AG08395 (cell line): ENCODE results near the gene UGT1A7.

Experiments used
- DNase-seq: peaks from one replicate; pipeline ENCODE4 v3.0.0; 2012; ENCODE audit warnings: mixed read lengths, low spot score

Gene UGT1A7

DNA sequence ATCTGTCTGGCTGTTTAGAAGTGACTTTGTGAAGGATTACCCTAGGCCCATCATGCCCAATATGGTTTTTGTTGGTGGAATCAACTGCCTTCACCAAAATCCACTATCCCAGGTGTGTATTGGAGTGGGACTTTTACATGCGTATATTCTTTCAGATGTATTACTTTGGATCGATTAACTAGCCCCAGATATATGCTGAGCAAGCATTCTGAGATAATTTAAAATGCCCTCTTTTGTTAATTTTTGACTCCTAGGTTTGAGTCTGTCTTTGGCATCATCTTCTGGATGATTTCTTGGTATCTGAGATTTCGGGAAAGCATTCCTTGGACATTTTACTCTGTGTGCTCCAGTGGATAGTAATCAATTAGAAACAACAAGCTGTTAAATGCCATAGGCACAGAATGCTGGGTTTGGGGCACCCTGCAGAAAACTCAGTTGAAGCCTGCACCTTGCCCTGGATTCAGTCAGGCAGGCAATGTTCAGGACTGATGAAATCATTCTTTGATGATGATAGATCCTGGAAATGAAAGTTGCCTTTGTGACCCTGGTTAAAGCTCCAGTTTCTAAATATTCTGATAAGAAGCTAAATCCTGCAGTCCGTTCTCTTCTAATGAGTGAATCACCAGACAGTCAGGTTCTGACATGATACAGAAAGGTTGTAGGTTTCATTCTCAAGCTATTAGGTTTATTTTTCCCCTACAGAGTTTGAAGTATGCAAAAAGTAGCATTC lies 79.5 kb downstream of the UGT1A7 start:
- no peak for DNase-seq

DNA sequence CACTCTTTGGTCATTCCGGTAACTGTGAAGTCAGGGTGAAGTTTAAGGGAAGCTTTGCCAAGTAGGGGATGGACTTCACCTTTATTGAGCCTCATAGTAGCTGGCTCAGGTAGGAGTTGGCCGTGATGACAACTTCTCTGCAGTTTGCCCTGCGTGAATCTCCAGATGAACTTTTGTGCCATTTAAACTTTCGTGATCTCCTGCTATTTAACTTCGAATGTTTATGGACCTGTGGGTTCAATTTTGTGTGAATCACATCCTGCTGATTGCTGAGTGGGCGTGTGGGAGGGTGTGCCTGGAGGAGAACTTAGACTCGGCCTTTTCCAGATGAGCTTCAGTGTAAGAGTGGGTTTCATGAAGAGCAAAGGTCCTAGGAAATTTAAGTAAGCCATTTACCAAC lies 82.6 kb downstream of the UGT1A7 start:
- DNase-seq: peak; percentile 18

DNA sequence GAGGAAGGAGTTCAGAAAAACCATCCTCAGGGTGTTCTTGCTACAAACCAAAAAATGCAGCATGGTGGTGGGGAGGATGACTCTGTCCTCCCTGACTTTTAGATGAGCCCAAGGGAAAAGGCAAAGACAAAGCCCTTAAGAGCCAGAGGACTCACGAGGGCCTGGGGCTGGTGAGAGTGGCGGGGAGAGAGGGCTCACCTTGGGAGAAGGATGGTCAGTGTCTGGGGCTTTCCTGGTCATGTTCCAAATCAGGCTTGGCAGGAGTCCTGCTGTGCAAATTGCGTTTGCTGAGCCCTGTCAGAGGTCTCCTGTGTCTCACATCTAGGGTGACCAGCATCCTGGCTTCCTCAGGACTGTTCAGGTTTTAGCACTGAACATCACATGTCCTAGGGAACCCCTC lies 83.1 kb downstream of the UGT1A7 start:
- DNase-seq: no peak

DNA sequence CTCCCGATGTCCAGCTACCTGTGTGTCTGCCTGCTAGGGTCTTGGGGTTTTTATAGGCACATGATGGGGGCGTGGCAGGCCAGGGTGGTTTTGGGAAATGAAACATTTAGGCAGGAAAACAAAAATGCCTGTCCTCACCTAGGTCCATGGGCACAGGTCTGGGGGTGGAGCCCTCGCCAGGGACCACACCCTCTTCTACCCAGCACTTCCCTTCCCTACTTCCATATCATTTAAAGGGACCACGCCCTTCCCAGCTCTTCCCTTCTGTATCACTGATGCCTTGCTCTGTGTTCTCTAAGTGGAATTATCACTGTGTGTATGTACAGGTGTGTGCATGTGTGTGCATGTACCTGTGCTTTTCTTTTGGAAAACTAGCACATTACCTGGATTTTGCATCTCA lies 84.7 kb downstream of the UGT1A7 start:
- no peak for DNase-seq

DNA sequence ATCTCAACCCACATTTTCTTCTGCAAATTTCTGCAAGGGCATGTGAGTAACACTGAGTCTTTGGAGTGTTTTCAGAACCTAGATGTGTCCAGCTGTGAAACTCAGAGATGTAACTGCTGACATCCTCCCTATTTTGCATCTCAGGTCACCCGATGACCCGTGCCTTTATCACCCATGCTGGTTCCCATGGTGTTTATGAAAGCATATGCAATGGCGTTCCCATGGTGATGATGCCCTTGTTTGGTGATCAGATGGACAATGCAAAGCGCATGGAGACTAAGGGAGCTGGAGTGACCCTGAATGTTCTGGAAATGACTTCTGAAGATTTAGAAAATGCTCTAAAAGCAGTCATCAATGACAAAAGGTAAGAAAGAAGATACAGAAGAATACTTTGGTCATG lies 86.4 kb downstream of the UGT1A7 start:
- no peak for DNase-seq

DNA sequence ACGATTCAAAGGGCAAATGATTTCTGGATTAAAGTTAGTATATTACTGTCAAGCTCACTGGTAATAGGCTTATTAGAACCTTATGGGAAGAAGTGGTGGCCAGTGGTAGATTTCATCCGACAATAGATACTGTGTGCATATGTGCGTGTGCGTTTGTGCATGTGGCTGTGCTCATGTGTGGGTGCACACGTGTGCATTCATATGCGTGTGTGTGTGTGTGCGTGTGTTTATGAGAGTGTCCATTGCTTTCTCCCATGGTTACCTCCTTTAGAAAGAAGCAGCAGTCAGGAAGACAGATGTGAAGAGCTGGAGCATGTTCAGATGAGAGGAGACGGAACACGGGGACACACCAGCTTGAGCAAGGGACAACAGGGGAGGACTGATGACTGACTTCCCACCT lies 87.6 kb downstream of the UGT1A7 start:
- DNase-seq: no peak

DNA sequence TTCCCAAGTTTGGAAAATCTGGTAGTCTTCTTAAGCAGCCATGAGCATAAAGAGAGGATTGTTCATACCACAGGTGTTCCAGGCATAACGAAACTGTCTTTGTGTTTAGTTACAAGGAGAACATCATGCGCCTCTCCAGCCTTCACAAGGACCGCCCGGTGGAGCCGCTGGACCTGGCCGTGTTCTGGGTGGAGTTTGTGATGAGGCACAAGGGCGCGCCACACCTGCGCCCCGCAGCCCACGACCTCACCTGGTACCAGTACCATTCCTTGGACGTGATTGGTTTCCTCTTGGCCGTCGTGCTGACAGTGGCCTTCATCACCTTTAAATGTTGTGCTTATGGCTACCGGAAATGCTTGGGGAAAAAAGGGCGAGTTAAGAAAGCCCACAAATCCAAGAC lies 90.5 kb downstream of the UGT1A7 start:
- no peak for DNase-seq

DNA sequence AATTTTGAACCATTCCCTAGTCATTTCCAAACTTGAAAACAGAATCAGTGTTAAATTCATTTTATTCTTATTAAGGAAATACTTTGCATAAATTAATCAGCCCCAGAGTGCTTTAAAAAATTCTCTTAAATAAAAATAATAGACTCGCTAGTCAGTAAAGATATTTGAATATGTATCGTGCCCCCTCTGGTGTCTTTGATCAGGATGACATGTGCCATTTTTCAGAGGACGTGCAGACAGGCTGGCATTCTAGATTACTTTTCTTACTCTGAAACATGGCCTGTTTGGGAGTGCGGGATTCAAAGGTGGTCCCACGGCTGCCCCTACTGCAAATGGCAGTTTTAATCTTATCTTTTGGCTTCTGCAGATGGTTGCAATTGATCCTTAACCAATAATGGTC lies 90.9 kb downstream of the UGT1A7 start:
- DNase-seq: no peak

DNA sequence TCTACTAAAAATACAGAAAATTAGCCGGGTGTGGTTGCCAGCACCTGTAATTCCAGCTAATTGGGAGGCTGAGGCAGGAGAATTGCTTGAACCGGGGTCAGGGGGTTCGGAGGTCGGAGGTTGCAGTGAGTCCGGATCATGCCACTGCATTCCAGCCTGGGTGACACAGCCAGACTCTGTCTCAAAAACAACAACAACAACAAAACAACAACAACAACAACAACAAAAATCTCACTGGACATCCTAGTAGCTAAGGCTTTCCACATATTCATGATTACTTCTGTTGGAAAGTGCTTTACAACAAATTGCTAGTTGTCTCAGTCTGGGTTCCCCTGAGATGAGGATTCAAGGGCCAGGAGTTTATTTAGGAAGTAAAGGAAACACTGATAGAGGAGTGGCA lies 92.2 kb downstream of the UGT1A7 start:
- DNase-seq: no peak

DNA sequence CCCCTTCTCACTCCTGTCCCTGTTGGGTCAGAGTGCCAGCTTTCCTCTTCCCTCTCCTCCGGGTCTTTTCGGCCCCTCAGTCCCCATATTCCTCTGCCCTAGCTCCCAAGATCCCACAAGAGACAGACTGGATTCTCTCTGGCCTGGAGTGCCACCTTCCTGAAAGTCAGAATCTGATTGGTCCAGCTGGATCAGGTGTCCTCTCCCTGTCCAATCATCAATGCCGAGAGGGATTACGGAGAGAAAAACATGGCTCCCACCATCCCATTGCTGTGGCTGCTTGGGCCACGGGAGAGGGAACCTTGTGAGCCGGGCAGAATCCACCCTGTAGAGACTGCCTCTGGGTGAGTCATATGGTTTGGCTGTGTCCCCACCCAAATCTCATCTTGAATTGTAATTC lies 93.7 kb downstream of the UGT1A7 start:
- DNase-seq: no peak

DNA sequence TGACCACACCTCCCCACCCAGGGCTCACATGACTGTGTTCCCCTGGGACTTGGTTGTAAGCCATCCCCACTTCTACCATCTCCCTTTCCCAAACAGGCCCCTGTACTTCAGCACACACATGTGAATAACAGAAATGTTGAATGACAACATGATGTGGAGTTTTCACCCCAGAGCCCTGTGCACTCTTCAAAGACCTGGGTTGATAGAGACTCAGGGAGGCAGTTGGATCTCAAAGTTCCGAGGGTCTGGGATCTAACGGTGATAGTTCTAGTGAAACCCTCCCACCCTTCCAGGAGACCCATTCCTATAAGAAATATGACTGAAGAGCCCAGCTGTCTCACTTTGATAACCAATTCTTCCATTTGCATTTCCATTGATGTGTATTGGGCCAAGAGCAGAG lies 96.3 kb downstream of the UGT1A7 start, which contains the start of gene MROH2A:
MROH2A (plus strand) TSS at position 301 of the 400 bp plus-strand sequence. CDS start 1,029 bp downstream, outside the sequence.
- no peak for DNase-seq

DNA sequence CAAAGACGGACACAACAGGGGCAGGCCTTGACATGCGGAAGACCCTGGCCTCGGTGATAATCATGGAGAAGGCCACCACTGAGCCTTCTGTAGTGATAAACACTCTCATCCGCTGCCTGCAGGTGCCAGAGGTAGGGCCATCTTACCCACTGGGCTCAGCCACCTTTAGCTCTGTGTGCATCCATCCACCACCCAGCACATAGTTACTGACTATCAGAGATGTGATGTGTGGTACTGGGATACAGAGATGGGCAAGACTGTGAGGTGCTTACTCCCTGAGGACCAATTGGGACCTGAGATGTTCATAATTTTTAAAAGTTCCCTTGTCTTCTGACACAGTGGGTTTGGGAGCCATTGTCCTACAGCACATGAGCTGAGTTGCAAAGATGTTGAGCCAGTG lies 98.0 kb downstream of the UGT1A7 start:
- DNase-seq: no peak

DNA sequence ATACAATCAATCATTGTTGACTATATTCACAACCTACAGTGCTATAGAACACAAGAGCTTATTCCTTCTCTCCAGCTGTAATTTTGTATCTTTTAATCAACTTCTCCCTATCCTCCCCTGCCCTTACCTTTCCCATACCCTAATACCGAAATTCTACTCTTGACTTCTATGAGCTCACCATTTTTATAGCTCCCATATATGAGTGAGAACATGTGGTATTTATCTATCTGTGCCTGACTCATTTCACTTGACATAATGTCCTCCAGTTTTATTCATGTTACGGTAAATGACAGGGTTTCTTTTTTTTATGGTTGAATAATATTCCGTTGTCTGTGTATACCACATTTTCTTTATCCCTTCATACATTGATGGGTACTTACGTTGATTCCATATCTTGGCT lies 99.1 kb downstream of the UGT1A7 start:
- DNase-seq: no peak

DNA sequence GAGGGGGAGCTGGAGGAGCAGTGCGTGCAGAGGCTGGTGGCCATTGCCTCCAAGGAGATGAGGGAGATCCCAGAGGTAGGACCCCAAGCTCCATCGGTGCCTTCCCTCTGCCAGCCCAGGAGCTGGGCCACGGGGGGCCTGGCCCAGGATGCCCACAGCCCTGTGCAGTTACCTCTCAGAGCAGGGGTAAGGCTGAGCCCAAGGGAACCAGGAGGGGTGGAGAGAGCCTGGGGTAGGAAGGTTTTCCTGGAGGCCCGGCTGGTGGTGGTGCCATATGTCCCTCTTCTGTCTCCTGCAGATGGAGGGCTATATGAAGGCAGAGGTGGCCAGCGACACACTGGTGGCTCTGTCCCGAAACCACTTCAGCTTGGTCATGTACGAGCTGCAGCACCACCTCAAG lies 107.9 kb downstream of the UGT1A7 start:
- DNase-seq: no peak

DNA sequence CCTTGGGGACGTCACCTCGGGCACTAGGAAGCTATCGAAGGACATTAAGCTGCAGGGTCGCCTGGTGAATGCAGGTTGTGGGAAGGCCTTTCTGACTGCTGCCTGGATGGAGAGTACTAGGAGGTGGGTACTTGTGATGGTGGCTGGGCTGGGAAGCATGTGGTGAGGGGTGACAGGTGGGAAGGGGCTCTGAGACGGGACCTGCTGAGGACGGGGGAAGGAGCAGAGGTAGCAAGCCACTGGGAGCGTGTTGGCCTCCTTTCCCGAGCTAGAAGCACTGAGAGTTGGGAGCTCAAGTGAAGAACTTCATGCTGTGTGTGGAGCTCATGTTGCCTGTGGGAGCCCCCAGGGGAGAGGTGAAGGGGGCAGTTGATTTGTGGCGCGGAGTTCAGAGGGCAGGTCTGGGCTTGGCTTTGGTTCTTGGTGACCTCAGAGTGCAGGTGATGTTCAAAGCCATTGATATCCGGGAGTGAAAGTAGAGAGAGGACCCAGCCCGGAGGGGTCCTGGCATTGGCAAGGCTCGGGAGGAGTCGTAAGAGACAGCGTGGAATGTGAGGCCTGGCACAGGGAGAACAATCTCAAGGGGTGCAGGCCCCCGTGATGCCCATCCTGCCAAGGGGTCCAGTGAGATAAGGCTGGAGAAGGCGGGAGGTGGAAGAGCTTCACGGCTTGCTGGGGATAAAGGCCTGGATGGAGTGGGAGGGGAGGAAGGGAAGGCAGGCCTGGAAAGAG lies 109.6 kb downstream of the UGT1A7 start:
- no peak for DNase-seq

DNA sequence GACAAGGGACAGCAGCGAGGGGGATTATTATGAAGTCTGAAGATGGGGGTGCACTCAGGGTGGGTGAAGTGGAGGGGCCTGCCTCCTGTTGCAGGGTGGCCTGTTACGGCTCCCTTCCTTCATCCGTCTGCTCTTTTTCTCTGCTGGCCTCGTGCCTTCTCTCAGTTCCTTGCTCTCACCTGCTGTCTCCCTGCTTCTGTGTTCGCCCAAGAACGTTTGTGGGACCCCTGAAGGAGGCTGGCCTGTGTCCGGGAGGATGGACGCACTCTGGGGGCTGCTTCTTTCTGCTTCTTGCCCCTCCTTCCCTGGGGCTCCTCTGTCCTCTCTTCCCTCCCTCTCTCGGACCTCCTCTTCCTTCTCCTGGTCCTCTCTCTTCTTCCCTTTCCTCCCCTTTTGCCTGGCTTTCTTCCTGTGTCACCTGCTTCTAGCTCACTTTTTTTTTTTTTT lies 110.2 kb downstream of the UGT1A7 start:
- no peak for DNase-seq

DNA sequence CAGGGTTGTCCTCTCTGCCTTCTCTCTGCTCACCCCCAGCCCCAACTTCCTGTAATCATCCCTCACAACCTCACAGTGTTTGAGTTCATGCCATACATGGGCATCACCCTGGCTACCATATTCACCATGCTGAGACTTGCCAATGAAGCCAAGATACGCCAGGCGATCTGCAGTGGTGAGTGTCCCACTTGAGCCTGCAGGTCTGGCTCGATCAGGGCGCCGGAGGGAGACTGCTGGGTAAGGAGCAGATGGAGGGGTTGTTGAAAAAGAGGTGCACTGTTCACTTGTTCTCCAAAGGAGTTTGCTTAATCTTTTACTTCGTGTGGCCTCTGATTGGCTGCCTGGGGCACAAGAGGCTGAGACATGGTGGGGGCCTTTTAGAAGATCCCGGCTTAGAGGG lies 111.0 kb downstream of the UGT1A7 start:
- no peak for DNase-seq

DNA sequence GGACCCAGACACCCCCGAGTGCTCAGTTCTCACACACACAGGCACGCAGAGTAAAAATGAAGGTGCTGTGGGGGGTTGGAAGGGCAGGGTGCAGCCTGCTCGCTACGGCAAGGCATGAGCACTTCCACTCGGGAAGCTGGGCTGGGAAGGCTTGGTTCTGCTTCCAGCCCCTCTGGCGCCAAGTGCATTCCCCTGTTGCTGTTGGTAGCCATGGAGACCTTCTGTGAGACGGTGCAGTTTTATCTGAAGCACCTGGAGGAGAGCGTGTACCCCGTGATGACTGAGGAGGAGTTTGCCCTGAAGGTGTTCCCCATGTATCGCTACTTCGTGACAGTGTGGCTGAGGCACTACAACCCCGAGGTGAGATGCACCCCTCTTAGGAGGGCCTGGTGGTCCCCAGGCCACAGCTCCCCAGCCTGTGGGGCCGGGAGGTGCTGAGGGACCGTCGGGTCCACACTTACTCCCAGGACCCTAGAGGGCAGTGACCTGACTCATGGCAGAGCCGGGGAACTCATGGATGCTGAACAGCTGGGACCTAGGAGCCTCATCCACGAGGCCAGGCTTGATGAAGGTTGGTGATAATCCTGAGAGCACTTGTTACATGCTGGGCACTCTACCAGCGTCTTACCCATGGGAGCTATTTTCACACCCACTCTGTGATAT lies 111.9 kb downstream of the UGT1A7 start:
- no peak for DNase-seq

DNA sequence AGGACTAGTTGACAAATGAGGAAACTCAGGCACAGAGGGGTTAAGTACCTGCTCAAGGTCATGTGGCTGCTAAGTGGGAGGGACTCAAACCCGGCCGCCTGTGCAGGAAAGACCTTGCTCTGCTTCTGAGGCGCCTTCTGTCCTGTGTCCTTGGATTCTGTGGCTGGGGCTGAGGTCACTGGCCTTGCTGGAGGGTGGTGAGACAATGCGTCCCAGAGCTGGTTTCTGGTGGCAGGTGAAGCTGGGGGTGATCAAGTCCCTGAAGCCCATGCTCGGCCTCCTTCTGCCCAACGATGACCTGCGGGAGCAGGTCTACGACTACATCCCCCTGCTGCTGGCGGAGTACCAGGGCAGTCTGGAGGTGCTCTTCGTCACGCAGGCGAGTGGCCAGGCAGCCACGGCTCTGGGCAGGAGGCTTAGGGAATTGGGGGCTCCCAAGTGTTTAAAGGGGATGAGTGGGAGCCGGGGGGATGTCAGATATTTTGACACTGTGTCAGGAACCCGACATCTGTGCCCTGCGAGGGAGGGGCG lies 112.5 kb downstream of the UGT1A7 start:
- no peak for DNase-seq

DNA sequence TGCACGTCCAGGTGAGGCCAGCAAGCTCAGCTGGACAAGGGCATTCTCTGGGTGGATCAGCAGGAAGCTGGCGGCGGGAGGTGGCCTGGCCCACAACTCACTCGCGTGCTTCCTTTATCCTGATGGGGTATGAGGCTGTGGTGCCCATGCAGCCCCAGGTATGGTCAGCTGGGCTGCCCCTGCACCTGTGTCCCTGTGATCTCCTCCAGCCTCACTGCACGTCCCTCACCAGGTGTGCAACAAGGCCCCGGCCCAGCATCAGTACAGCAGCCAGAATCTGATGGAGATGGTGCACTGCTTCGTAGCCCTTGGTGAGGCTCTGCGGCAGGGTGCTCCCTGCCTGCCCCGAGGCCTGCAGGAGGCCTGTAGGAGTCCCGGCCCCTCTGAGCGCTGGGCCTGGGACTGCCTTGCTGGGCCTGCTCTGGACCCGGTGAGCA lies 114.1 kb downstream of the UGT1A7 start:
- no peak for DNase-seq

DNA sequence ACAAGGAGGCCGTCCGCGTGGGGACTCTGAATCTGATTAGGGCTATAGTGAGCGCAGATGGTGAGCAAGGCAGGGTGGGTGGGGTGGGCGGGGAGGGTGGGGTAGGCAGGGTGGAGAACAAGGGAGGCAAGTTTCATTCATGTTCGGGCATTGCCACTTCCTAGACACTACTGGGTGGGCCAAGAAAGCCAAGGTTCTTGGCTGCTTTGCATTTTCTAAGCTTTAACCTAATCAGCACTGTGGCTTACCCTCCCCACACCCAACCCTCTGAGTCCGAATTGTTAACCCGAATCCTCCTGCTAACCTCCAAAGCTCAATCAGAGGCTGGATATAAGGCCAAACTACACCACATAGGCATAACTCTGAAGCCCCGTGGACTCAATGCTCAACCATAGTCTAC lies 114.6 kb downstream of the UGT1A7 start:
- DNase-seq: no peak

DNA sequence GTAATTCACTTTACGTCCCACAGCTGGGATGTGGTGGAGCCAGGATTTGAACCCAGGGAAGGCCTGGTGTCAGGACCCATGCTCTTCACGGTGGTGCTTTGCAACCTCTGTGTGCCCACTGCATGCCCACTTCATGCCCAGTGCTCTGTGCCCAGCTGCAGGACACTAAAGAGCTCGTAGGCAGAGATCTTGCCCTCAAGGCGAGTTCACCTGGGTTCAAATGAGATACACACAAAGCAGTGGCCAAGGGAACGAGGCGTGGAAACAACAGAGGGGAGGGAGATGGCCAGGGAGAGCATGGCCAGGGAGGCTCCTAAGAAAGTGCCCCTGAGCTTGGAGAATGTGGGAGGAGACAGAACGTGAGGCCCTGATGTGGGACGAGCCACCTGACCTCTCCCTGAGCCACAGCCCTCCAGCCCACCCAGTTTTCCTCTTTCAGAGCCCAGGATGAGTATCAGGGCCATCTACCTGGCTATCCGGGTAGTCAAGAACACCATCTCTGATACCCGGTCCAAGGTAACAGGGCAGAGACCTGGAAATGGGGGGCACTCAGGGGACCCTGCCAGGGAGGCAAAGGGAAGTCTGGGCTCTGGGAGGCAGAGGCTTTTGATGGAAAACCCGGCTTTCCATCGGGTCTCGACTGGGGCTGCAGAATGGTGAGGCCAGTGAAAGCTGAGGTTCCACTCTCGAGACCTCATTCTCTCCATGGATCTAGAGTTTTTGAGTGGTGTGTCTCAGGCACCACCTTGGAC lies 116.8 kb downstream of the UGT1A7 start:
- DNase-seq: no peak
